ENCODE data around the gene SLC6A16.
"Not testable (repeated sequence)": the region's sequence is repeated elsewhere in the genome, so short reads cannot be mapped to it uniquely, and the experiment has no call there.

Gene SLC6A16

GRCh38 chr19:49324801-49325576 lies at the start of gene SLC6A16:
SLC6A16 (minus strand) TSS chr19:49325191; CDS start chr19:49311347, 13,844 bp downstream.
- DNase-seq (ENCODE audit: low read depth) = no peak
- no peak for TF ChIP-seq CTCF (IDR thresholded peaks at IDR 0.05; ENCODE audit: control insufficient read depth, extremely low read depth, insufficient read depth)
- H3K4me3 ChIP-seq (ENCODE audit: low read depth, low read length) = no peak within 1 kb of the TSS

- not testable (repeated sequence) for DNase-seq (ENCODE audit: low read depth); H3K4me3 ChIP-seq (ENCODE audit: low read depth, low read length)
These were observed 48.2 kb upstream of the SLC6A16 start for GRCh38 chr19:49373174-49373573.

GRCh38 chr19:49371184-49371583 lies 46.2 kb upstream of the SLC6A16 start:
- DNase-seq (ENCODE audit: low read depth) = no peak
- TF ChIP-seq CTCF (IDR thresholded peaks at IDR 0.05; ENCODE audit: control insufficient read depth, extremely low read depth, insufficient read depth) = no peak
- H3K4me3 ChIP-seq (ENCODE audit: low read depth, low read length) = no peak overlapping the region

GRCh38 chr19:49368711-49369358 lies 43.8 kb upstream of the SLC6A16 start:
- no peak for DNase-seq (ENCODE audit: low read depth)
- no peak for TF ChIP-seq CTCF (IDR thresholded peaks at IDR 0.05; ENCODE audit: control insufficient read depth, extremely low read depth, insufficient read depth)
- no peak overlapping the region for H3K4me3 ChIP-seq (ENCODE audit: low read depth, low read length)

GRCh38 chr19:49366110-49366509 lies 41.1 kb upstream of the SLC6A16 start:
- DNase-seq (ENCODE audit: low read depth) = no peak
- H3K4me3 ChIP-seq (ENCODE audit: low read depth, low read length) = no peak overlapping the region
- no peak for TF ChIP-seq CTCF (IDR thresholded peaks at IDR 0.05; ENCODE audit: control insufficient read depth, extremely low read depth, insufficient read depth)

GRCh38 chr19:49364083-49364737 lies 39.2 kb upstream of the SLC6A16 start:
- TF ChIP-seq CTCF (IDR thresholded peaks at IDR 0.05; ENCODE audit: control insufficient read depth, extremely low read depth, insufficient read depth) = no peak
- no peak for DNase-seq (ENCODE audit: low read depth)
- peak overlapping the region; percentile 25; the same call in 1 of the 2 replicates for H3K4me3 ChIP-seq (ENCODE audit: low read depth, low read length)

Data from LNCaP clone FGC (cell line).